ENCODE results near the gene MAPKAP1. TPM values are rescaled to one million over a fixed set of nuclear protein-coding genes. Genes with fewer than 3 reads are reported as not detected.

The MAPKAP1 gene
- polyA plus RNA-seq, 1 donor (not counting 4 experiments of a cell fraction or from before 2014, with no cell fraction given) = 129 TPM

GRCh38 chr9:125484350-125485282 is 222.4 kb downstream of the MAPKAP1 start:
- Histone ChIP-seq H2AFZ (ENCODE audit: control insufficient read depth, low read length) (no peak overlapping the region), H3K27ac (ENCODE audit: control insufficient read depth, insufficient read depth, low read length) (no peak overlapping the region), H3K4me2 (ENCODE audit: control insufficient read depth, extremely low read depth, insufficient read depth, low read depth, low read length) (no peak overlapping the region), H3K27me3 (ENCODE audit: control insufficient read depth, extremely low read depth, insufficient read depth, low read length) (no peaks in the 10 kb centered on the region), H4K20me1 (ENCODE audit: control insufficient read depth, extremely low read depth, insufficient read depth, low read length) (no peaks in the 10 kb centered on the region), H3K9me3 (ENCODE audit: control insufficient read depth, low read depth, low read length) (no peaks in the 10 kb centered on the region), H3K9me1 (ENCODE audit: control insufficient read depth, extremely low read depth, insufficient read depth, low read length) (peaks cover 3% of the 10 kb centered on the region), H3K9ac (ENCODE audit: control insufficient read depth, extremely low read depth, insufficient read depth, low read length) (no peak overlapping the region), H3K36me3 (ENCODE audit: control insufficient read depth in 2 of 2, extremely low read depth in 1 of 2, insufficient read depth in 2 of 2, low read length in 2 of 2) (peaks cover 5 to 18% of the 10 kb centered on the region in 2 experiments), H3K4me3 (ENCODE audit: control insufficient read depth in 2 of 3, extremely low read depth in 1 of 3, insufficient read depth in 2 of 3, low read depth in 1 of 3, low read length in 3 of 3) (no peak overlapping the region), H3K79me2 (ENCODE audit: control insufficient read depth, insufficient read depth, low read length) (no peaks in the 10 kb centered on the region), H3K4me1 (ENCODE audit: control insufficient read depth, extremely low read depth, insufficient read depth, low read length) (no peaks in the 10 kb centered on the region)
- DNase-seq (ENCODE audit: low read depth, low spot score) (no peak), FAIRE-seq (no peak)
- dilution Hi-C loops (cut with MboI; ENCODE audit: extremely low pct_ligation_motif_present, low sequenced_read_pairs) = no loop called here
- TF ChIP-seq EZH2 (IDR thresholded peaks at IDR 0.05; ENCODE audit: low read length) = no peak

- H3K36me3 ChIP-seq (ENCODE audit: control insufficient read depth in 2 of 2, extremely low read depth in 1 of 2, insufficient read depth in 2 of 2, low read length in 2 of 2) = peaks cover 5 to 21% of the 10 kb centered on the region in 2 experiments
- H3K4me2 ChIP-seq (ENCODE audit: control insufficient read depth, extremely low read depth, insufficient read depth, low read depth, low read length) = no peak overlapping the region
- H3K9me3 ChIP-seq (ENCODE audit: control insufficient read depth, low read depth, low read length) = no peaks in the 10 kb centered on the region
- peaks cover 3% of the 10 kb centered on the region for H3K9me1 ChIP-seq (ENCODE audit: control insufficient read depth, extremely low read depth, insufficient read depth, low read length)
- H3K4me1 ChIP-seq (ENCODE audit: control insufficient read depth, extremely low read depth, insufficient read depth, low read length) = no peaks in the 10 kb centered on the region
- H2AFZ ChIP-seq (ENCODE audit: control insufficient read depth, low read length) = no peak overlapping the region
- H3K9ac ChIP-seq (ENCODE audit: control insufficient read depth, extremely low read depth, insufficient read depth, low read length) = no peak overlapping the region
- H3K4me3 ChIP-seq (ENCODE audit: control insufficient read depth in 2 of 3, extremely low read depth in 1 of 3, insufficient read depth in 2 of 3, low read depth in 1 of 3, low read length in 3 of 3) = no peak overlapping the region
- TF ChIP-seq CTCF (optimal IDR thresholded peaks at IDR 0.05 in 1 of 3, IDR thresholded peaks at IDR 0.05 in 1 of 3, conservative IDR thresholded peaks at IDR 0.05 in 1 of 3; ENCODE audit: extremely low read depth in 1 of 3, insufficient read depth in 2 of 3, low read length in 3 of 3) (no peak), EZH2 (IDR thresholded peaks at IDR 0.05; ENCODE audit: low read length) (no peak)
- H4K20me1 ChIP-seq (ENCODE audit: control insufficient read depth, extremely low read depth, insufficient read depth, low read length) = no peaks in the 10 kb centered on the region
- dilution Hi-C loops (cut with MboI; ENCODE audit: extremely low pct_ligation_motif_present, low sequenced_read_pairs) = no loop called here
- no peak for DNase-seq (ENCODE audit: low read depth, low spot score)
- H3K27ac ChIP-seq (ENCODE audit: control insufficient read depth, insufficient read depth, low read length) = no peak overlapping the region
- H3K79me2 ChIP-seq (ENCODE audit: control insufficient read depth, insufficient read depth, low read length) = no peaks in the 10 kb centered on the region
- no peaks in the 10 kb centered on the region for H3K27me3 ChIP-seq (ENCODE audit: control insufficient read depth, extremely low read depth, insufficient read depth, low read length)
- FAIRE-seq = no peak
These were observed 223.3 kb downstream of the MAPKAP1 start for GRCh38 chr9:125483697-125484096.

All from keratinocyte (primary cell).